Thymus (tissue), 11 donors: ENCODE results near the gene MCM3AP. TPM values are rescaled to one million over a fixed set of nuclear protein-coding genes. Genes with fewer than 3 reads are reported as not detected.

ENCODE experiments used
- DNase-seq, 9 donors: peaks; one replicate each; pipeline ENCODE4 v3.0.0-alpha.2; 2013; ENCODE audit warnings: low spot score in 9 of 9, low read depth in 6 of 9, missing footprints in 1 of 9
- H3K27ac ChIP-seq, 2 donors: one replicate each; pipeline ENCODE4 v1.5.1; 2013; ENCODE audit warnings: control low read depth in 1 of 2, low read depth in 1 of 2, low read length in 1 of 2, mild to moderate bottlenecking in 1 of 2, moderate library complexity in 1 of 2
- H3K27me3 ChIP-seq, 2 donors: one replicate each; pipeline ENCODE4 v1.5.1; 2013; ENCODE audit warnings: low read length in 1 of 2; ENCODE audit not compliant: control insufficient read depth in 2 of 2, insufficient read depth in 1 of 2
- H3K36me3 ChIP-seq, 2 donors: one replicate each; pipeline ENCODE4 v1.5.1; 2013; ENCODE audit warnings: low read length in 1 of 2, mild to moderate bottlenecking in 1 of 2, moderate library complexity in 1 of 2; ENCODE audit not compliant: control insufficient read depth in 2 of 2, insufficient read depth in 2 of 2
- H3K4me1 ChIP-seq, 2 donors: one replicate each; pipeline ENCODE4 v1.5.1; 2013; ENCODE audit warnings: low read length in 2 of 2; ENCODE audit not compliant: control insufficient read depth in 2 of 2, insufficient read depth in 2 of 2
- H3K4me3 ChIP-seq, 2 donors: one replicate each; pipeline ENCODE4 v1.5.1; 2013; ENCODE audit warnings: low read length in 2 of 2, control low read depth in 1 of 2, mild to moderate bottlenecking in 1 of 2
- H3K9me3 ChIP-seq, 2 donors: one replicate each; pipeline ENCODE4 v1.5.1; 2013; ENCODE audit warnings: low read length in 1 of 2, mild to moderate bottlenecking in 1 of 2; ENCODE audit not compliant: control insufficient read depth in 2 of 2, insufficient read depth in 1 of 2
- WGBS: extraction: QIAGEN DNeasy Blood & Tissue Kit; methylation state at CpG from one replicate; pipeline ENCODE4 v1.1.7; 2013; 5-methylcytosine and 5-hydroxymethylcytosine counted together
- polyA plus RNA-seq: library from polyadenylated mRNA; stranded (reverse); fragments of 200-250 nt; gene quantifications from one replicate; pipeline ENCODE4 v1.2.3, GENCODE V29; 2013
- total RNA-seq: library from RNA; stranded (reverse); fragments of 120-200 nt; gene quantifications from one replicate; pipeline ENCODE4 v1.2.4, GENCODE V29; 2013
- donor health status: healthy.

Gene MCM3AP
- total and polyA plus RNA-seq, 2 donors: 38.1 to 80.4 TPM

- Histone ChIP-seq H3K27me3 (peaks cover 9 to 13% of the 10 kb centered on the region in 2 donors), H3K36me3 (peaks cover 49 to 52% of the 10 kb centered on the region in 2 donors), H3K4me3 (no peak overlapping the region), H3K9me3 (no peaks in the 10 kb centered on the region), H3K4me1 (peaks cover 0 to 10% of the 10 kb centered on the region in 2 donors), H3K27ac (no peak overlapping the region)
- WGBS: 99% methylated on average over 14 of the region's 14 CpGs
- DNase-seq: no peak
These were observed 16.3 kb upstream of the MCM3AP start for GRCh38 chr21:46301759-46302158.

GRCh38 chr21:46299167-46299566 lies 13.8 kb upstream of the MCM3AP start:
- DNase-seq: no peak
- Histone ChIP-seq H3K4me3 (no peak overlapping the region), H3K4me1 (peaks cover 0 to 30% of the 10 kb centered on the region in 2 donors), H3K9me3 (no peaks in the 10 kb centered on the region), H3K27ac (no peak overlapping the region), H3K27me3 (peaks cover 13 to 25% of the 10 kb centered on the region in 2 donors), H3K36me3 (peaks cover 32 to 37% of the 10 kb centered on the region in 2 donors)
- 90% methylated on average over 9 of the region's 9 CpGs for WGBS

GRCh38 chr21:46297338-46298271 lies 12.2 kb upstream of the MCM3AP start:
- Histone ChIP-seq H3K27ac (peak overlapping the region in 1 of 2 donors; percentile 18), H3K36me3 (peaks cover 31 to 32% of the 10 kb centered on the region in 2 donors), H3K9me3 (peaks cover 0 to 3% of the 10 kb centered on the region in 2 donors), H3K4me1 (peaks cover 0 to 30% of the 10 kb centered on the region in 2 donors), H3K27me3 (peaks cover 13 to 25% of the 10 kb centered on the region in 2 donors), H3K4me3 (peak overlapping the region; percentile 40 to 45)
- DNase-seq: peak in 1 of 9 donors; percentile 23
- WGBS: 8% methylated on average over 84 of the region's 84 CpGs

- Histone ChIP-seq H3K4me1 (peaks cover 0 to 30% of the 10 kb centered on the region in 2 donors), H3K9me3 (peaks cover 0 to 9% of the 10 kb centered on the region in 2 donors), H3K27me3 (peaks cover 13 to 25% of the 10 kb centered on the region in 2 donors), H3K27ac (no peak overlapping the region), H3K36me3 (peaks cover 26 to 29% of the 10 kb centered on the region in 2 donors), H3K4me3 (no peak overlapping the region)
- peak in 1 of 9 donors; percentile 54 for DNase-seq
- WGBS: 89% methylated on average over 29 of the region's 29 CpGs
These were observed 10.8 kb upstream of the MCM3AP start for GRCh38 chr21:46295996-46296752.

GRCh38 chr21:46295177-46295770 lies 9.9 kb upstream of the MCM3AP start:
- Histone ChIP-seq H3K4me3 (no peak overlapping the region), H3K9me3 (peaks cover 0 to 9% of the 10 kb centered on the region in 2 donors), H3K4me1 (peaks cover 0 to 30% of the 10 kb centered on the region in 2 donors), H3K36me3 (peaks cover 21% of the 10 kb centered on the region in 2 donors), H3K27ac (no peak overlapping the region), H3K27me3 (peaks cover 13 to 25% of the 10 kb centered on the region in 2 donors)
- WGBS: 78% methylated on average over 9 of the region's 9 CpGs
- DNase-seq: no peak

GRCh38 chr21:46294647-46295176 lies 9.3 kb upstream of the MCM3AP start:
- Histone ChIP-seq H3K27ac (no peak overlapping the region), H3K4me1 (peaks cover 0 to 30% of the 10 kb centered on the region in 2 donors)
- DNase-seq: peak in 1 of 9 donors; percentile 20

GRCh38 chr21:46291561-46291960 lies 6.2 kb upstream of the MCM3AP start:
- Histone ChIP-seq H3K27me3 (peaks cover 4 to 11% of the 10 kb centered on the region in 2 donors), H3K4me1 (peaks cover 0 to 20% of the 10 kb centered on the region in 2 donors), H3K4me3 (no peak overlapping the region), H3K36me3 (peaks cover 9 to 11% of the 10 kb centered on the region in 2 donors), H3K9me3 (peaks cover 0 to 9% of the 10 kb centered on the region in 2 donors), H3K27ac (no peak overlapping the region)
- WGBS: 98% methylated on average over 2 of the region's 2 CpGs
- DNase-seq: no peak

More at GRCh38 chr21:46294647-46295176, 9.3 kb upstream of the MCM3AP start:
- H3K36me3 ChIP-seq: peaks cover 20 to 21% of the 10 kb centered on the region in 2 donors
- 53% methylated on average over 10 of the region's 10 CpGs for WGBS
- H3K4me3 ChIP-seq: no peak overlapping the region
- H3K27me3 ChIP-seq: peaks cover 13 to 25% of the 10 kb centered on the region in 2 donors
- H3K9me3 ChIP-seq: peaks cover 0 to 9% of the 10 kb centered on the region in 2 donors

GRCh38 chr21:46289655-46290179 lies 4.3 kb upstream of the MCM3AP start:
- WGBS: 90% methylated on average over 6 of the region's 6 CpGs

More at GRCh38 chr21:46289655-46290179, 4.3 kb upstream of the MCM3AP start:
- peaks cover 9 to 11% of the 10 kb centered on the region in 2 donors for H3K36me3 ChIP-seq
- no peak for DNase-seq
- H3K9me3 ChIP-seq: peaks cover 0 to 9% of the 10 kb centered on the region in 2 donors
- no peaks in the 10 kb centered on the region for H3K27me3 ChIP-seq
- H3K4me1 ChIP-seq: peaks cover 4 to 8% of the 10 kb centered on the region in 2 donors
- H3K4me3 ChIP-seq: no peak overlapping the region
- no peak overlapping the region for H3K27ac ChIP-seq
